HG03439 (cell line): Measurements from ENCODE around the gene ADD1.

Source experiments
- ATAC-seq: cut with Tn5 transposase; IDR thresholded peaks from one replicate; pipeline ENCODE4 v1.9.1; 2021; ENCODE audit warnings: mild to moderate bottlenecking, moderate library complexity; ENCODE audit not compliant: unreplicated experiment

ADD1 gene

GRCh38 chr4:2879026-2879425 is 35.4 kb downstream of the ADD1 start:
- no peak for ATAC-seq

- no peak for ATAC-seq
Measured at GRCh38 chr4:2881431-2881830, 37.8 kb downstream of the ADD1 start.

GRCh38 chr4:2882341-2882740 is 38.7 kb downstream of the ADD1 start:
- ATAC-seq, result no peak

- no peak for ATAC-seq
Measured at GRCh38 chr4:2886161-2886560, 42.5 kb downstream of the ADD1 start.

GRCh38 chr4:2886622-2887021 is 43.0 kb downstream of the ADD1 start:
- ATAC-seq, result no peak

GRCh38 chr4:2887343-2887742 is 43.7 kb downstream of the ADD1 start:
- no peak for ATAC-seq

GRCh38 chr4:2888886-2889285 is 45.2 kb downstream of the ADD1 start:
- ATAC-seq, result no peak

GRCh38 chr4:2891294-2891693 is 47.6 kb downstream of the ADD1 start:
- no peak for ATAC-seq

GRCh38 chr4:2893772-2894171 is 50.1 kb downstream of the ADD1 start:
- no peak for ATAC-seq

- ATAC-seq, result no peak
Measured at GRCh38 chr4:2898001-2898400, 54.4 kb downstream of the ADD1 start.

GRCh38 chr4:2900741-2901140 is 57.1 kb downstream of the ADD1 start:
- ATAC-seq, result no peak

- ATAC-seq, result no peak
Measured at GRCh38 chr4:2901186-2901585, 57.5 kb downstream of the ADD1 start.

- ATAC-seq, result no peak
Measured at GRCh38 chr4:2902126-2902525, 58.5 kb downstream of the ADD1 start.

- ATAC-seq, result no peak
Measured at GRCh38 chr4:2905544-2905943, 61.9 kb downstream of the ADD1 start.

- no peak for ATAC-seq
Measured at GRCh38 chr4:2906218-2906617, 62.6 kb downstream of the ADD1 start.

GRCh38 chr4:2907226-2907625 is 63.6 kb downstream of the ADD1 start:
- no peak for ATAC-seq

GRCh38 chr4:2907706-2908293 is 64.2 kb downstream of the ADD1 start:
- no peak for ATAC-seq

- ATAC-seq, result no peak
Measured at GRCh38 chr4:2908686-2909085, 65.0 kb downstream of the ADD1 start.

- no peak for ATAC-seq
Measured at GRCh38 chr4:2909583-2909982, 65.9 kb downstream of the ADD1 start.

- no peak for ATAC-seq
Measured at GRCh38 chr4:2910409-2910808, 66.8 kb downstream of the ADD1 start.

GRCh38 chr4:2911868-2912267 is 68.2 kb downstream of the ADD1 start:
- ATAC-seq, result no peak

- ATAC-seq, result no peak
Measured at GRCh38 chr4:2913168-2913567, 69.5 kb downstream of the ADD1 start.
